GM13976 (cell line): ENCODE data around the gene CDC14A.

Experiments used
- DNase-seq: peaks from one replicate; pipeline ENCODE4 v3.0.0; 2012; ENCODE audit warnings: low spot score
- CTCF ChIP-seq: IDR thresholded peaks from 2 replicates; pipeline ENCODE4 v1.5.1; 2012; ENCODE audit warnings: borderline replicate concordance, mild to moderate bottlenecking; ENCODE audit not compliant: insufficient read depth; ENCODE audit errors: extremely low read depth, missing control alignments, control extremely low read depth
- in situ Hi-C: fragments of 300-500 bp; cut with MboI; formaldehyde crosslinking; loops from one replicate; pipeline ENCODE4 v1.12.0; 2022; ENCODE audit warnings: low sequenced_read_pairs, mixed read lengths, inconsistent platforms; ENCODE audit not compliant: unreplicated experiment

The CDC14A gene

DNA sequence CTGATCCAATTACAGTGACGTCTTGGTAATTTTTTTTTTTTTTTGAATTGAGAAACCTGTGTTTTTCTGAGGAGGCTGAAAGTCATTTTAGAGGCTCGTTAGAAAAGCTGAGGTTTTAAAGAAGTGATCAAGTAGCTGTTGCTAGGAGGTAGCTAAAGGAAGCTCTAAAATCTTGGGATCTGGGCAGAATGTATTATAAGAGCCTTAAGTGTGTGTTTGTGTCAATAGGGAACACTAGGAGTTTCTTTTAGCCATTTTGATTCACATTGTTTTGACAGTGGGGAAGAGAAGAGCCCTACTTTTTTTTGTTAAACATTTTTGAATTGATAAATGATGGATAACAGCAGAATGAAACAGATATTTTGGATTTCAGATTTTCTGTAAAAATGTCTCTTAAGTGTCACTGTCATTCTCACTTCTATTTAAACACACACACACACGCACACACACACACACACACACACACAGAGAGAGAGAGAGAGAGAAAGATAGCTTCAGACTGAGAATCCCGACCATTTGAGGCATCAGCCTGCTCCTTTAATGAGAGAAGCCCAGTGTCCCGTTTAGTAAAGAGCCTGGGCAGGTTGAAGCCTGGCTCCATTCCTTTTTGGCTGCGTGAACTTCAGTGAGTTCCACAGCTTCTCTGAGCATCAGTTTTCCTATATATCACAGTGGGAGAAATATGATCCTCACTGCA, 106.5 kb downstream of the CDC14A start:
- in situ Hi-C loops, result loop anchor here (10.0 kb wide), 1 partner anchor 654 kb away; no protein-coding TSS in a partner anchor
- no peak for DNase-seq
- no peak for TF ChIP-seq CTCF

GRCh38 chr1:100459358-100460114, 107.2 kb downstream of the CDC14A start:
- in situ Hi-C loops, result loop anchor here (10.0 kb wide), 1 partner anchor 655 kb away; no protein-coding TSS in a partner anchor
- DNase-seq, result peak; percentile 51
- peak; percentile 76 for TF ChIP-seq CTCF

DNA sequence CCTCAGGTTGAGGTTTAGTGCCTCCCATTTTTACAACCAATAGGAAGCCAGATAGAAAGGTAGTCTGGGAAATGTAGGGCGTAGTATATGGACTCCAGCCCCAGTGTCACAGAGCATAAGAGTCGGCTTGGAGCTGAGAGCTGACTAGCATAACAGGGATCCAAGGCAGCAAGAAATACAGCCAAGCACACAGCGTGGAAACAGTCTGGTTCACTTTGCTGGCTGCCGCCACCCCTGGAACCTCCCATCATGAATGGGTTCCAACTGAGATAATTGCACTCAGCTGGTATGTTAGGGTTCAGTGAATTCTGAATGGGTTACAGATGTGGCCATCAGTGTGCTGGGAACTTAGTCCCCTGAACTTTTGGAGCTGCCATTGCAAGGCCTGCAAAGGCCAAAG, 108.9 kb downstream of the CDC14A start:
- in situ Hi-C loops, result no loop called here
- no peak for DNase-seq
- TF ChIP-seq CTCF, result no peak

- TF ChIP-seq CTCF, result no peak
- in situ Hi-C loops, result no loop called here
These were observed 110.2 kb downstream of the CDC14A start for GRCh38 chr1:100462326-100463025.

DNA sequence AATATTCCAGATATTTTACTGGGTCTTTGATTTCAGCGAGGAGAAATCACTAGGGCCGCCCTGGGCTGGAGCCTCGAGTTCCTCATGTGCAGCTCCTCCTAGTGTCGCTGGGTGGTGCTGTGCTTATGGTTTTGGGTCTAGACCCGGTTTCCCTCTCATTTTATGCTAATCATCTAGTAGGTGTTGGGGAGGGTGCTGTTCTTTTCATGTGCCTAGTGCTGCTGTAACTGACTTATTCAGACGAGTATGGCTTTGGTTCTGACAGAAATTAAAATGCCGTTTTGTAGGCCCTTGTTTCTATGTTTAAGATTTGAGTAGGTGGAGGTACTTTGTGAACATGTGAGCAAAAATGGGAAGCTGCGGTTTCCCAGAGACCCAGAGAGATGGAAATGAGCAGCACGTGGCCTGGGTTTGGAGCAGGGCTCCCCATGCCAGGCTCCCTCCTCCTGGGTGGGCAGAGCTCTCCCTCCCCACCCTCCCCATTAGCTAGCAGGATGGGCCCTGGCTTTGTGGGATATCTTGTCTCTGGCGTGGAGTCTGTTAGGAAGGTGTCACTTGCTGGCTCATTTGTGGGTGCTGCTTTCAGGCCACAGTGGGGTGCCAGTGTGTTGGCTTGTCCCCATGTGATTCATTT, 111.6 kb downstream of the CDC14A start:
- in situ Hi-C loops, result no loop called here
- TF ChIP-seq CTCF, result peak; percentile 71
- peak; percentile 57 for DNase-seq

More at GRCh38 chr1:100462326-100463025, 110.2 kb downstream of the CDC14A start:
- no peak for DNase-seq

- no peak for TF ChIP-seq CTCF
- in situ Hi-C loops, result loop anchor here (5.0 kb wide), 1 partner anchor 398 kb away; no protein-coding TSS in a partner anchor
- DNase-seq, result no peak
These were observed 117.3 kb downstream of the CDC14A start for GRCh38 chr1:100469578-100469977.
